ENCODE results near the gene SPCS2.

GRCh38 chr11:74984730-74985129, 35.7 kb downstream of the SPCS2 start:
- TF ChIP-seq CTCF (conservative IDR thresholded peaks at IDR 0.05) (no peak), EZH2 (IDR thresholded peaks at IDR 0.05; ENCODE audit: low read depth) (no peak)
